HG02938 (cell line): ENCODE data around the gene TSHZ3.

Source experiments
- ATAC-seq: cut with Tn5 transposase; IDR thresholded peaks from one replicate; pipeline ENCODE4 v1.9.1; 2021; ENCODE audit warnings: mild to moderate bottlenecking, moderate library complexity; ENCODE audit not compliant: unreplicated experiment

Gene TSHZ3, protein sequence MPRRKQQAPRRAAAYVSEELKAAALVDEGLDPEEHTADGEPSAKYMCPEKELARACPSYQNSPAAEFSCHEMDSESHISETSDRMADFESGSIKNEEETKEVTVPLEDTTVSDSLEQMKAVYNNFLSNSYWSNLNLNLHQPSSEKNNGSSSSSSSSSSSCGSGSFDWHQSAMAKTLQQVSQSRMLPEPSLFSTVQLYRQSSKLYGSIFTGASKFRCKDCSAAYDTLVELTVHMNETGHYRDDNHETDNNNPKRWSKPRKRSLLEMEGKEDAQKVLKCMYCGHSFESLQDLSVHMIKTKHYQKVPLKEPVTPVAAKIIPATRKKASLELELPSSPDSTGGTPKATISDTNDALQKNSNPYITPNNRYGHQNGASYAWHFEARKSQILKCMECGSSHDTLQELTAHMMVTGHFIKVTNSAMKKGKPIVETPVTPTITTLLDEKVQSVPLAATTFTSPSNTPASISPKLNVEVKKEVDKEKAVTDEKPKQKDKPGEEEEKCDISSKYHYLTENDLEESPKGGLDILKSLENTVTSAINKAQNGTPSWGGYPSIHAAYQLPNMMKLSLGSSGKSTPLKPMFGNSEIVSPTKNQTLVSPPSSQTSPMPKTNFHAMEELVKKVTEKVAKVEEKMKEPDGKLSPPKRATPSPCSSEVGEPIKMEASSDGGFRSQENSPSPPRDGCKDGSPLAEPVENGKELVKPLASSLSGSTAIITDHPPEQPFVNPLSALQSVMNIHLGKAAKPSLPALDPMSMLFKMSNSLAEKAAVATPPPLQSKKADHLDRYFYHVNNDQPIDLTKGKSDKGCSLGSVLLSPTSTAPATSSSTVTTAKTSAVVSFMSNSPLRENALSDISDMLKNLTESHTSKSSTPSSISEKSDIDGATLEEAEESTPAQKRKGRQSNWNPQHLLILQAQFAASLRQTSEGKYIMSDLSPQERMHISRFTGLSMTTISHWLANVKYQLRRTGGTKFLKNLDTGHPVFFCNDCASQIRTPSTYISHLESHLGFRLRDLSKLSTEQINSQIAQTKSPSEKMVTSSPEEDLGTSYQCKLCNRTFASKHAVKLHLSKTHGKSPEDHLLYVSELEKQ

DNA sequence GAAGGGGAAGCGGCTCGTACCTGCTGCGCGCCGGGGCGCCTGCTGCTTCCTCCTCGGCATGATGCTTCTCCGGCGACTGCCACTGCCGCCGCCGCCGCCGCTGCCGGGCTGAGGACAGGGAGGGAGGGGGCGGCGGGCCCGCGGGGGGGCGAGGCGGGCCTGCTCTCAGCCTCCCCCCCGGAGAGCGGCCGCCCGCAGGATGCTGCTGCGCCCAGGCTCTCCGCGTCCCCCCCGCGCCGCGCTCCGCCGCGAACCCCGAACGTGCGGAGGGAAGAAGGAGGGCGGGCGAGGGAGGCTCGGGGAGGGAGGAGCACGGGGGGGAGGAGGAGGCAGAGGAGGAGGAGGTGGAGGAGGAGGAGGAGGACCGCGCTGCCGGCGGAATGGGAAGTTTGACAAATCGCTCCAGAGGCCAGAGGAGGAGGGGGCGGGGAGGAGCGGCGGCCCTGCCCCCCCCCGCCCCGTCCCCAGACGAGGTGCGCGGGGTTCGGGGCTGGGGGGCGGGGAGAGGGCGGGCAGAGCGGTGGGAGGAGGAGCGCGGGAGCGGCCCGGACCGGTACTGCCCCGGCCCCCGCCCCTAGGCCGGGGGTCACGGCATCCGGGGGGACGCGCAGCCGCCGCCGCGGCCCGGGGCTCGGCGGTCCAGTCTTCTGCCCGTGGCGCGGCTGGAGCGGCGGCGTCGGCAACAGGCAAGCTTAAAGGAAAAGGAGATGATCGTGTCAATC lies at the start of gene TSHZ3:
Gene TSHZ3, minus strand, starts transcription at position 277 of the 722 bp plus-strand sequence. Its CDS starts 217 bp downstream, at position 60.
- no peak for ATAC-seq

GRCh38 chr19:31397308-31397707 lies 48.1 kb upstream of the TSHZ3 start:
- ATAC-seq, result no peak

DNA sequence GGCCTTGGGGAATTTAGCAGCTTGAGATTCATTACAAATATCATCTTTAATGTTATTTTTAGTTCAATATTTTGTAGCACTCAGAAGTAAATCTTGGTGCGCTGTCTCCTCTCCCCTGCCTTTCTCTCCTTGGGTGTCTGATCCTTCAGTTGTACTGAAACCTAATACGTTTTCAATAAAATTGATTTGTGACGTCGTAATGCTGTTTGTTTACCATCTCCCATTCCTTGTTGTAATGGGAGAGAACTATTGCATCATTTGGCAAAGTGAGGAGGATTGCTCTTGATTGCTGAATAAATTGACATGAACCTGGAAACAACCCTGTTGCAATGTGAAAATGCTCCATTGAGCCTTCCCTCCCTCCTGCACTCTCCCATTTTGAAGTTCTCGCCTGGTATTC lies 43.2 kb upstream of the TSHZ3 start:
- ATAC-seq, result no peak

- ATAC-seq, result no peak
Measured at GRCh38 chr19:31391518-31391917, 42.3 kb upstream of the TSHZ3 start.

DNA sequence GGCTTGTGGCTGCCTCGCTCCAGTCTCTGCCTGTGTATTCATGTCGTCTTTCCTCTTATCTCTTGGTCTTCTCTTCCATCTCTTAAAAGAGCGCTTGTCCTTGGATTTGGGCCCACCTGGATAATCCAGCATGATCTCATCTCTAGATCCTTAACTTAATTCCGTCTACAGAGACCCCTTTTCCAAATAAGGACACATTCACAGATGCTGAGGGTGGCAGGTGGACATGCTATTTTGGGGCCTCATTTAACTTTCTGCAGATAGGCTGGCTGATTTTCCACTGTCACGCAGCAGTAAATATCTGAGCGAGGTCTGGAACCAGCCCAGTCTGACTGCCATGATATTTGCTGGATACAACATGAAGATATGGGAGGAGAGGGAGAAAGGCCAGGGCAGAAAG lies 41.5 kb upstream of the TSHZ3 start:
- ATAC-seq, result no peak

DNA sequence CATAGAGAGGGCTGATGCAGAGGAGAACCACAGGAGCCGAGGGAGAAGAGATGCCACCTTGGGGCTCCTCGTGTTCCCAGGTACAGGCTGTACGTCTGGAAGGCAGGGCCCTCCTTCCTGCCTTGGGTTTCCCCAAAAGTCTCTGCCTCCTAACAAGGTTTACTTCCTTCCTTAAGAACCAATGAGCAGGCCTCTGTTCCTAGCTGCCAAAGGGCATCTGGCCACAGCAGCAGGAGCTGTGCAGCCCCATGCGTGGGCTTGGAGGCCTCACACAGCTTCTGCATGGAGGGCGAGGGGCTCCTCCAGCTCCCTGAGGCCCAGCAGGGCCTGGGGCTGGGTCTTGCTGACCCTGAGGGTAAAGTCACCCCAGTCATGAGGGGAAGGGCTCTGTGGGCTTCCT lies 40.6 kb upstream of the TSHZ3 start:
- ATAC-seq, result no peak

- no peak for ATAC-seq
Measured at GRCh38 chr19:31387717-31388301, 38.6 kb upstream of the TSHZ3 start.

- ATAC-seq, result no peak
Measured at GRCh38 chr19:31386806-31387205, 37.6 kb upstream of the TSHZ3 start.

DNA sequence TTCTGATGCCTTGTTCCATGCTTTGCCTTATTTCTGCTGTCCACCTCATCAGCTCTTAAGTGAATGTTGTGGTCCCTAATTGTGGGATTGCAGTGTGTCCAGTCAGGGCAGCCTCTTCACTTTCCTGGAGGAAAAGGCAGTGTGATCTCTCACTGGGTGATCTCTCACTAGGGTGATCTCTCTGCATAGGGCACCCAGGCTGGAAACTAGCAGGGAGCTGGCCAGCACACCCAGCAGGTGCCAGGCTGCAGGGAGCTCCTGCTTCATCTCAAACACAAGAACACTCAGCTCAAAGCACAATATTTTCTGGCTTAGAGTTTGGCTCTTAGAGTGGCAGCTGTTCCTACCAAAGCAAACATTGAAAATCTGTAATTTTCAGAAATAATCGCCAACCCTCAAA lies 36.5 kb upstream of the TSHZ3 start:
- ATAC-seq, result no peak

DNA sequence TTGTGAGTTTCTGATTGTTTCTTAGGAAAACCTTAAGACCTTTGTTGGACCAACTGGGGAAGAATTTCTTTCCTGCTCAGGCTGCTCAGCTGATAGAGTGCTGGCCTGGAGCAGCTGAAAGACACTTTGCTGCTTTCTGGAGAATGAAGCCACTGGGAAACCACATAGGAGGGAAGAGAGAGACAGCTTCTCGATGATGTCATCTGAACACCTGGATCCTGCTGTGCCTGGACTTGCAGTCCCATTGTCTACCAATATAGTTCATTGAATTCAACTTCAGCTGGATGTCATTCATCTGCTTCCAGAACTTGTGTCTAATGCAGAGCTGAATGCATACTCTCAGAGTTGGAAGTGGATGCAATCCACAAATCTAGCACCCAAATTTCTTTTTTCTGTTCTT lies 34.3 kb upstream of the TSHZ3 start:
- no peak for ATAC-seq

DNA sequence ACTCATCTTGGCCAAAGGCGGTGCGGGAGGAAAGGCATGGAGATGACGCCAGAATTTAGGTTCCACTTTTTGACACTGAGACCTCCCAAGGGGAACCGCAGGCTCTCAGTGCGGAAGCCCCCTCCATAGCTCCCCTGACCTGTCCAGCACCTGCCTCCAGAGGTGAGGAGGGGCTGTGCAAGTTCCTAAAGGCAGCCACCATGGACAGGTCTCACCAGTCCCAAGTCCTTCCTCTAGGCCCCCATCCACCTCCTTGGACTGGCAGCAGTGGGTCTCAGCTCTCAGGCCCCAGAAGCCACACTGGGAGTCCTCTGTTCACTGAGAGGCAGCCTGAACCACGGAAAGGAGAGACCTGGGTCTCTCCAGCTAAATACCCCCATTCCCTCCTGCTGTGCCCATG lies 31.6 kb upstream of the TSHZ3 start:
- ATAC-seq, result no peak

GRCh38 chr19:31378404-31378803 lies 29.2 kb upstream of the TSHZ3 start:
- ATAC-seq, result no peak

DNA sequence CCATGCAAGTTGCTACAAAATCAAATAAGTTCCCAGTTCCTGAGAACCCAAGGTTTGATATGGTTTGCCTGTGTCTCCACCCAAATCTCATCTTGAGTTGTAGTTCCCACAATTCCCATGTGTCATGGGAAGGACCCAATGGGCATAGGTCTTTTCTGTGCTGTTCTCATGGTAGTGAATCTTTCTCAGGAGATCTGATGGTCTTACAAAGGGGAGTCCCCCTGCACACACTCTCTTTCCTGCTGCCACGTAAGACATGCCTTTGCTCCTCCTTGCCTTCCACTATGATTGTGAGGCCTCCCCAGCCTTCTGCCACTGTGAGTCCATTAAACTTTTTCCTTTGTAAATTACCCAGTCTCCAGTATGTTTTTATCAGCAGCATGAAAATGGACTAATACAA lies 28.5 kb upstream of the TSHZ3 start:
- ATAC-seq, result no peak

DNA sequence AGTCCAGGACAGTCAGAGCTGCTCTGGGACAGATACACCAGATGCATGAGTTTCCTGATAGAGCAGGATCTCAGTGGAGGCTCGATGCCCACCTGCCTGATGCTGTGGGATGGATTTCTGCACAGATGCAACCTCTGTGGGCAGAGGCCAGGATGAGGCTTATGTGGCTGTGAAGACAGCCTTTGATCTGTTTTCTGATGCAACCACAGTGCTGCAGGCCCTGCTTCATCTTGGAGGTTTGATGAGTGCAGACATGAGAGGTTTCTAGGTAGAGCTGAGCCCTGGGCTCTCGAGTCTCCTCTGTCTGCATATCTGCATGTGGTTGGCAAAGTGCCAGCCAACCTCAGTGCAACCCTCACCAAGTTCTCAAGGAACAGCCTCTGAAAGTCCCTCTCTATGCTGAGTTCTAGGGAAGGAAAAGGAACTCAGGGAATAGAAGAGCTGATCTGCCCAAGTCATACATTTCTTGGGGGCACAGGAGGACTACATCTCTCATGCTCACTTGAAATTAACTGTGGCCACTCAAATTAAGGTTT lies 23.1 kb upstream of the TSHZ3 start:
- ATAC-seq, result no peak

DNA sequence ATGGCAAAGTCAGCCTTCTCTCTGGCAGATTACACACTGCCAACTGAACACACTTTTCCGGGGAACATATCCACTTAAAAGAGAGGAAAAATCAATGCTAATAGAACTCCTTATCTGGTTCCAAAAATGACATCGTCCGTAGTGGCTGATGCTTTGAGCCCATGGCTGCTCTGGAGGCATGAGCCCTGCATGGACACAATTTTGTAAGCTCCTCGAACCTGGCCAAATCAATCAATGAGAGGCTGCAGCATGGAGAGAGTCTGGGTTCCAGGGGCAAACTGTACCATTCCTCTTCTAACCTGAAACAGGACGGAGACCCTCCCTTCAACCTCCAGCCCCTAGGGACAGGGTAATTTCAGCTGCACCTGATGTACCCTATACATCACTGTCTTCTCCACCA lies 21.0 kb upstream of the TSHZ3 start:
- ATAC-seq, result no peak

- ATAC-seq, result no peak
Measured at GRCh38 chr19:31364963-31365362, 15.7 kb upstream of the TSHZ3 start.

- no peak for ATAC-seq
Measured at GRCh38 chr19:31361728-31362127, 12.5 kb upstream of the TSHZ3 start.

DNA sequence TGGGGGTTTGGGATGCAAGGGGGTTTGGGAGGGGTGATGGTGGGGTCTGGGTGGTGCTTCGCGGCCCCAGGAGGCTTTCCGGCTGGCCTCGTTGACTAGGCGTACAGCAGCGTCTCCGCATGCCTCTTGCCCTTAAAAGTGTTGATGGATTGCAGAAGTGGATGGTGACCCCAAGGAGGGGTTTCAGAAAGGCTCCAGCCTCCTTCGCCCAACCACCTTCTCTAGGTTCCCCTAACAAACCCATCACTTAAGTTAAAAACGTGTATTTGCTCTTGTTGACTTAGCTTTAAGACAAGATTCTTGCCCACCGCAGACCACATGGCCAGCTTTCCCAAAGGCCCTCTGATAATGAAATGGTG lies 8.1 kb upstream of the TSHZ3 start:
- ATAC-seq, result no peak

DNA sequence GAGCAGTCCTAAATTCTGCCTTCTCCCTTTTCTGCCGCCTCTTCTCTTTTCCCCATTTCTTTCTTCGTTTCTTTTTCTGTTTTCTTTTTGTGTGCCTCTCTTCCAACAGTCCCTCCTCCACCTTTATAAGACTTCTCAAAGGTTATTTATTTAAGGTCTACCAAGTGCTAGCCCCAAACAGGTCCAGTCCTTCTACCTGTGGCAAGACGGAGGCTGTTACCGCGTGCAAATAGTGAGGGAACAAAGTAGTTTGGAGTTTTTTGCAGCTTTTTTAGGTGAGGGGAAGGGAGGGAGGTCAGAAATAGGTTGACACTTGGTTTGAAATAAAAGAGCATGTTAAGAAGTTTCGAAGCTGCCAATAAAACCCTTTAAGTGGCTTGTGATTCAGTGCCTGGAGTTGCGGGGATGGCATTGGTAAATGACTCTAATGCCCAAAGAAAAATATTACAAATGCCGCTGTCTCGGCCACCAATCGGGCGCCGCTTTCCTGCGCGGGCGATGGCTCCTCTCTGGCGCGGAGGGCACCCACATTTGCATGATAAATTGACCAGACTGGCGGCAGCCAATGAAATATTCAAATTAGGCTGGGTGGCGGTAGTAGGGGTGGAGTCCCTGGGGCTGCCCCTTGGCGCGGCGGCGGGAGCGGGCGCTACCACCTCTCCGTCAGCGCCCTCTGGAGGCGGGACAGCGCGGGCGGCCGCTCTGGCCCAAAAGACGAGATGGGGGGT lies 7.5 kb upstream of the TSHZ3 start:
- no peak for ATAC-seq
